Measurements from ENCODE around the gene WNT11. TPM values are rescaled to one million over a fixed set of nuclear protein-coding genes. Genes with fewer than 3 reads are reported as not detected.

Gene WNT11
- total RNA-seq, 1 experiment from 2014 or later, result 0.40 TPM

DNA sequence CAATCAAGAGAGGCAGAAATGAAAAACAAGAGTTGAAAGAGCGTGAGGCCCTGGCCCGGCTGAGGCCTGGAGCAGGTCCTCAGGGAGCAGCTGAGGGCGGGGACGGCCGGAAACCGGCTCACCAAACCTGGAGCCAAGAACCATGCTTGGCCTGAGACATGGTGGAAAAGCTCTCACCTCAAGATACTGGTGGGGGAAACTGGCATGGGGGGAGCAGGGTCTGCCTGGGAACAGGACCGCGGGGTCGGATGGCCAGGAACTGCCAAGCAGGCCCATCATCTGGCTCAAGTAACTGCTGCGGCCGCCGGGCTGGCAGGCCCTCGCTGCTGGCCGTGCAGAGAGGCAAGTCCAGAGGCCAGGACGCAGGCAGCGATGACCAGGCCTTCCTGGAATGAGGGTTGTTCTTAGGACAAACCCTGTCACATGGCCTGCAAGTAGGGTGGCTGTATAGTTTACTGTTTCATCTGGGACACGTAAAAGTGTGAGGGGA, 18.9 kb upstream of the WNT11 start:
- 0 out of 2 replicates have a peak, but pooled peaks cover 3% of the 10 kb centered on the region for H3K4me1 ChIP-seq (ENCODE audit: insufficient read depth, low read length)
- no peak overlapping the region for H2AFZ ChIP-seq (ENCODE audit: low read length)
- ChIA-PET CTCF (no interaction called here), POLR2A (ENCODE audit: unreplicated experiment) (no interaction called here)
- no peak overlapping the region for H3K4me2 ChIP-seq (ENCODE audit: low read length)
- no peaks in the 10 kb centered on the region for H3K27me3 ChIP-seq (ENCODE audit: low read length)
- intact Hi-C loops (cut with micrococcal nuclease), result no loop called here
- H3F3A ChIP-seq (ENCODE audit: low read length, unreplicated experiment), result no peaks in the 10 kb centered on the region
- DNase-seq (no peak), ATAC-seq (no peak)
- no TSS peak for BruUV-seq (replicated peaks)
- H4K20me1 ChIP-seq (ENCODE audit: low read length), result no peaks in the 10 kb centered on the region
- H3K36me3 ChIP-seq (ENCODE audit: low read depth, low read length), result no peaks in the 10 kb centered on the region
- no peaks in the 10 kb centered on the region for H3K9me2 ChIP-seq (replicated peaks; ENCODE audit: low read length)
- no peaks in the 10 kb centered on the region for H3K79me2 ChIP-seq (ENCODE audit: low read length)
- no peak overlapping the region for H3K9ac ChIP-seq (ENCODE audit: low read length)
- no peak overlapping the region for H3K4me3 ChIP-seq (ENCODE audit: low read length)
- TF ChIP-seq, protein P1, sequence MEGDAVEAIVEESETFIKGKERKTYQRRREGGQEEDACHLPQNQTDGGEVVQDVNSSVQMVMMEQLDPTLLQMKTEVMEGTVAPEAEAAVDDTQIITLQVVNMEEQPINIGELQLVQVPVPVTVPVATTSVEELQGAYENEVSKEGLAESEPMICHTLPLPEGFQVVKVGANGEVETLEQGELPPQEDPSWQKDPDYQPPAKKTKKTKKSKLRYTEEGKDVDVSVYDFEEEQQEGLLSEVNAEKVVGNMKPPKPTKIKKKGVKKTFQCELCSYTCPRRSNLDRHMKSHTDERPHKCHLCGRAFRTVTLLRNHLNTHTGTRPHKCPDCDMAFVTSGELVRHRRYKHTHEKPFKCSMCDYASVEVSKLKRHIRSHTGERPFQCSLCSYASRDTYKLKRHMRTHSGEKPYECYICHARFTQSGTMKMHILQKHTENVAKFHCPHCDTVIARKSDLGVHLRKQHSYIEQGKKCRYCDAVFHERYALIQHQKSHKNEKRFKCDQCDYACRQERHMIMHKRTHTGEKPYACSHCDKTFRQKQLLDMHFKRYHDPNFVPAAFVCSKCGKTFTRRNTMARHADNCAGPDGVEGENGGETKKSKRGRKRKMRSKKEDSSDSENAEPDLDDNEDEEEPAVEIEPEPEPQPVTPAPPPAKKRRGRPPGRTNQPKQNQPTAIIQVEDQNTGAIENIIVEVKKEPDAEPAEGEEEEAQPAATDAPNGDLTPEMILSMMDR (conservative IDR thresholded peaks at IDR 0.05; ENCODE audit: low read depth, low read length), result no peak
- no peak for TF ChIP-seq EZH2phosphoT487 (IDR thresholded peaks at IDR 0.05; ENCODE audit: borderline replicate concordance, low read length)
- TF ChIP-seq EZH2 (IDR thresholded peaks at IDR 0.05; ENCODE audit: low read length, unreplicated experiment), result no peak
- no peaks in the 10 kb centered on the region for H3K9me3 ChIP-seq (ENCODE audit: low read length)
- H3K27ac ChIP-seq (ENCODE audit: low read length), result no peak overlapping the region

GRCh38 chr11:76224461-76225121, 18.3 kb upstream of the WNT11 start:
- Histone ChIP-seq H3K4me1 (ENCODE audit: insufficient read depth, low read length) (0 out of 2 replicates have a peak, but pooled peaks cover 3% of the 10 kb centered on the region), H3K9me2 (replicated peaks; ENCODE audit: low read length) (no peaks in the 10 kb centered on the region), H2AFZ (ENCODE audit: low read length) (no peak overlapping the region), H3K27ac (ENCODE audit: low read length) (no peak overlapping the region), H3F3A (ENCODE audit: low read length, unreplicated experiment) (no peaks in the 10 kb centered on the region), H4K20me1 (ENCODE audit: low read length) (no peaks in the 10 kb centered on the region), H3K4me3 (ENCODE audit: low read length) (no peak overlapping the region), H3K9me3 (ENCODE audit: low read length) (no peaks in the 10 kb centered on the region), H3K4me2 (ENCODE audit: low read length) (no peak overlapping the region), H3K9ac (ENCODE audit: low read length) (no peak overlapping the region), H3K36me3 (ENCODE audit: low read depth, low read length) (no peaks in the 10 kb centered on the region), H3K79me2 (ENCODE audit: low read length) (no peaks in the 10 kb centered on the region), H3K27me3 (ENCODE audit: low read length) (no peaks in the 10 kb centered on the region)
- POLR2A ChIA-PET (ENCODE audit: unreplicated experiment), result no interaction called here
- DNase-seq (no peak), ATAC-seq (no peak)
- TF ChIP-seq EZH2 (IDR thresholded peaks at IDR 0.05; ENCODE audit: low read length, unreplicated experiment), result no peak
- TF ChIP-seq EZH2phosphoT487 (IDR thresholded peaks at IDR 0.05; ENCODE audit: borderline replicate concordance, low read length), result no peak
- TF ChIP-seq, protein P1 (conservative IDR thresholded peaks at IDR 0.05; ENCODE audit: low read depth, low read length), result no peak
- no TSS peak for BruUV-seq (replicated peaks)
- intact Hi-C loops (cut with micrococcal nuclease), result no loop called here
- CTCF ChIA-PET, result no interaction called here

- CTCF ChIA-PET, result no interaction called here
- DNase-seq (no peak), ATAC-seq (no peak)
- Histone ChIP-seq H3K36me3 (ENCODE audit: low read depth, low read length) (no peaks in the 10 kb centered on the region), H3K4me1 (ENCODE audit: insufficient read depth, low read length) (0 out of 2 replicates have a peak, but pooled peaks cover 3% of the 10 kb centered on the region), H4K20me1 (ENCODE audit: low read length) (no peaks in the 10 kb centered on the region), H3K9ac (ENCODE audit: low read length) (no peak overlapping the region), H3K4me3 (ENCODE audit: low read length) (no peak overlapping the region), H3K9me2 (replicated peaks; ENCODE audit: low read length) (no peaks in the 10 kb centered on the region), H3K9me3 (ENCODE audit: low read length) (no peaks in the 10 kb centered on the region), H3K4me2 (ENCODE audit: low read length) (no peak overlapping the region), H3F3A (ENCODE audit: low read length, unreplicated experiment) (no peaks in the 10 kb centered on the region), H2AFZ (ENCODE audit: low read length) (no peak overlapping the region), H3K79me2 (ENCODE audit: low read length) (no peaks in the 10 kb centered on the region), H3K27me3 (ENCODE audit: low read length) (no peaks in the 10 kb centered on the region), H3K27ac (ENCODE audit: low read length) (no peak overlapping the region)
- TF ChIP-seq, protein P1 (conservative IDR thresholded peaks at IDR 0.05; ENCODE audit: low read depth, low read length), result no peak
- TF ChIP-seq EZH2phosphoT487 (IDR thresholded peaks at IDR 0.05; ENCODE audit: borderline replicate concordance, low read length), result no peak
- no peak for TF ChIP-seq EZH2 (IDR thresholded peaks at IDR 0.05; ENCODE audit: low read length, unreplicated experiment)
- intact Hi-C loops (cut with micrococcal nuclease), result no loop called here
- no TSS peak for BruUV-seq (replicated peaks)
- POLR2A ChIA-PET (ENCODE audit: unreplicated experiment), result no interaction called here
Measured at GRCh38 chr11:76221365-76221764, 15.1 kb upstream of the WNT11 start.
